ENCODE data around the gene GAB1.

The GAB1 gene

DNA sequence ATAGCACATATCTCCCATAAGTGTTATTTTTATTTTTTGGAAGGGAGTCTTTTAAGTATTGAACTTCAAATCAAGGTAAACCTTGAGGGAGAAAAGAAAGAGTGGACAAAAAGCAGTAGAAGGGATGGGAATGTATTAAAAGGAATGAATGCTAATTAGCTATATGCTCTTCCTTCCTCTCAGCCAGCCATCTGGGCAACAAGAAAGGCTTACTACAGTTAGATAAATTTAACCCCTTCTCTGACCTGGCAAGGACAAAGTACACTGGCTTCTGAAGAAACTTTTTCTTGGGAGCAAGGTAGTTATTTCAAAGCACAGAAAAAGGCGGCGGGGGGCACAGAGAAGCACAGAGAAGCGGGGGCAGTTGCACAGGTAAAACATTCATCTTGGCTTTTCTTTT lies 54.6 kb downstream of the GAB1 start:
- DNase-seq: no peak

DNA sequence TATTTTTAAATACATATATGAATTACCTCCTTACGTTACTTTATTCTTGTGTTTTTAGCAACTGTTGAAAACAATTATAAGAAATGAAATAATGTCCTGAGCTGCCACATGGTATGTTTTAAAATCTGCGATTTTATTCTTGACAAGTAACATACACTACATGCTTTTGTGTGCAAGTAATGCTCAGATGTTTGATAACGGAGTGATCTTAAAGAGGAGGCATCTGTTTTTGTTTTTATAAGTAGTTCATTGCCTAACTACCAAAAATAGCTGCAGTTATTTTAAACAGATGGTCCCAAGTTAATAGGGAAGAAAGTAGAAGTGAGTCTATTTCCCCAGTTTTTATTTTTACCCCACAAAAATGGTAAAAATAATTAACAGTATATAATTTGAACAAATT lies 55.2 kb downstream of the GAB1 start:
- DNase-seq: no peak

DNA sequence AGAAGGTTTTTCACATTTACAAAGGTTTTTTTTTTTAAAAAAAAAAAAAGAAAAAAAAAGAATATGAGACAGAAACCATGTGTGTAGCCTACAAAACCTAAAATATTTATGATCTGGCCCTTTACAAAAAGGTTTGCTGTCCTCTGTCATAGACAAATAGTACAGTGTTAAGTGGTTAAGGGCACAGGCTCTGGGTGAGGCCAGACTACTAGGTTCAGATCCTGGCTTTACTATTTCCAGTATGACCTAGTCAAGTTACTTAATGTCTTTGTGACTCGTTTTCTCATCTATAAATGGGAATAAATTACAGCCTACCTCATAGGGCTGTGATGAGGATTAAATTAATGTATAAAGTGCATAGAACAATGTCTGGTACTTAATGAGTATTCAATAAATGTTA lies 56.5 kb downstream of the GAB1 start:
- no peak for DNase-seq

DNA sequence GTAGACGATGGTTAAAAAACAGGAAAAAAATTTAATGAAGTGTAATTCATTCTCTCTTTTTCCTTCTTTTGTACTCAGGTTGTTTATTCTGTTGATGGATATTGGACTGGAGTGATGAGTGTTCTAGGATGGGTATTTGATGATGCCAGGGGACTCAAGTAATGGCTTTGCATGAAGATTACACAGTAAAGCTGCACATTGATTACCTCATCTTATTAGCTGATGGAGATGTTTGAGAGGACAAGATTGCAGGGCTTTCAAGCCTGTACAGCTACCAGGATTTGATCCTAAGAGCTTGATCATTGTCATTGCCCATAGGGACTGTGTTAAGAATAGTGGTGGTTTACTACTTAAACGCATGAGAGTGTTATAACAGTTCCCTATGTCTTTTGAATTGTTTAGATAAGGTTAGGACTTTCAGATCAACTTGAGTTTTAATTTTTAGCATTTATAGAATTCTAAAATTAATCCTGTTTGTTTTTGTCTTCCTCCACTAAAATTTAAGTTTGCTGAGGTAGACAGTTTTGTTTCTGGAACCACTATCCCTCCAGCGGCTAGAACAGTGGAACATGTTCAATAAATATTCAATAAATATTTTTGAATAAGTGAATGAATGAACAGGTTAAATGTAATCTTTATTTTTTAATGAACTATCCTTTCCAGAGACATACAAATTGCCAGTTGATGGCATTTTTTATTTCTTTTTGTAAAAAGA lies 58.2 kb downstream of the GAB1 start:
- DNase-seq: no peak

DNA sequence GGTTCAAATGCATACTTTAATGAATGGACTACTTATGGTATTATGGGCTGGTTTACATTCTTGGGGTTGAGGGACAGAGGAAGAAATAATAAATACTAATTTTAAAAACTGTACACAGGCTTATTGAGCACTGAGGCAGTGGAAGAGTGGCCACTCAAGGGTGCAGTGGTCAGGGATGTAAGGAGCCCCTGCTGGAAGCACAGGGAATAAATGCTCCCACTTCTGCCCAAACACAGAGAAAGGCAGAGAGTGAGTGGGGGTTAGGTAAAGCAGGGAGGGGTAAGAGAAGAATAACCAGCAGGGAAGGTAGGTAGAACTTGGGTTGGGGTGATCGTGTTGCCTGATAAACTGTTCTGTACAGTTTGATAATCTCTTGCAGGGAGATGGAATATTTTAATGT lies 60.0 kb downstream of the GAB1 start:
- DNase-seq: no peak

DNA sequence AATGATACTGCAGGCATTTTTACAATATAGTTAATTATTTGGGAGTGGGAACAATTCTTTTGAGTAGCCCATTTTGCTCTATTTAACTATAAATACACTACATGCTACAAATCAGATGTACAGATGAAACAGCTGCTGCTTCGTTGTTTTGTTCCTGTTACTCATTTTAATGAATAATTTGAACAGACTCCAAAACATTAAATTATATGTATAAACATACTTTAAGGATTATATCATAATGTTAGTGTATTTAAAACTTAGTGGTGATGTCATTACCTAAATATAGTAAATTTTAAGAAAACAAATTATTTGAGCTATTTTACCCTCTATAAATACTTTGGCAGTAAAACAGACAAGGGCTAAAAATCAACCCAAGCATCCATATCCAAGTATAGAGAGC lies 60.7 kb downstream of the GAB1 start:
- no peak for DNase-seq

DNA sequence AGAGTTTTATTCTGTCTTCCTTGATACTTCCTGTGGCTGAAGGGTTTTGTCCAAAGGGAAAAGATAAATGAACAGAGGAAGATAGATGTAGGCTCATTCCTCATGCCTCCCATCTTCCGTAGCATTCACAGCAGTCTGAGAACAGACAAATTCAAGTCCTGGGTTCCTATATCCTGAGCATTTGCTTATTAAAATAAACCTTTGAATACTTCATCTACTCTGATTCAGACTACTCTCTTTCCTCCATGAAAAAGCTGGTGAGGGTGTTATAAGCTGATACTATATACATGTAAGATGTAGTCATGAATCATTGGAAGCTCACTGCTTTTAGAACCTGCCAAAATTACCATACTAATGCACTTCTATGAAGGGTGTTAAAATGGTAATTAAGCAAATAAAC lies 61.2 kb downstream of the GAB1 start:
- DNase-seq: no peak

DNA sequence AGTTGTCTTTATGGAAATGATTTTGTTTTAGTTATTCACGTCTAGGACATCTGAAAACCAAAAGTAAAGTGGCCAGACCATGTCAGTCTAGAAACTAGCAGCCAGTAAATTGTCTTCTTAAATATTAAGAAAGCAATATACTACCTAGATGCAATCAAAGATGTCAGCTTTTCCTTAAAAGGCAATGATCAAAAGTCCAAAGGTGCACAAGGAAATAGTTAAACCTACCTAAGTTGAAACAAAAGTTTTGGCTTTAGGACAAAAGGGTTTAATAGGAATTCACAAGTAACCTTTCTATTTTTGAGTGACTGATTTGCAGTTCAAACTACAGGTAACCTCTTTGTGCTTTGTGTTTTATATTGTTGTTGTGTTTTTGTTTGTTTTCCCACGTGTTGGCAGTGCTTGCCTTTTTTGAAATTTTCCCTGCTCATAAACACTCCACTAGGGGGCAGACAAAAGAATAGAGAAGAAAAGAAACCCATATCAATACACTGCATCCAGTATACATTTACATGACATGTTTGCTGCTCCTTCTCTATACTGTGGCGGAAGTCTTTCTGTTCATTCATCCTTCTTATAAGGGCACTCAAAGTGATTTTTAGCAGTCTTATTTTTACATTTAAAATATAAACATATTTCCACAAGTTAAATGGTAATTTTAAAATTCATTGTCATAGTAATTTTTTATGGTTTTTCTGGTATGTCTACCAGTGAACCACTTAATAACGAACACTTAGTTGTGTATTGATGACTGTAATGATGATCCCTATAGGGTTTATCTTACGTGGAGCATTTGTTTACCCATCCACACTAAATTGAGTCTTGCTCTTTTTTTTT lies 62.7 kb downstream of the GAB1 start:
- peak; percentile 14 for DNase-seq

DNA sequence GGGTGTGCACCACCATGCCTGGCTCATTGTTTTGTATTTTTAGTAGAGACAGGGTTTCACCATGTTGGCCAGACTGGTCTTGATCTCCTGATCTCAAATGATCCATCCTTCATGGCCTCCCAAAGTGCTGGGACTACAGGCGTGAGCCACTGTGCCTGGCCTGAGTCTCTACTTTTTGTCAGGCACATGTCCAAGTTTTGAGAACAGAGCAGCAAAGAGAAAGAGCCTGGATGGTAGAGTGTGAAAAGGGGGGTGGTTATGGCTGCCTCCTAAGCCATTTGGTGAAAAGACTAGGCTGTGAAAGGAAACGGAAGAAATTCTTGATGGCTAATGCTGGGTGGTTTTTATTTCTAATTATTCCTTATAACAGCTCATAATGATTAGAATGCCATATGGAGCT lies 63.4 kb downstream of the GAB1 start:
- DNase-seq: no peak

DNA sequence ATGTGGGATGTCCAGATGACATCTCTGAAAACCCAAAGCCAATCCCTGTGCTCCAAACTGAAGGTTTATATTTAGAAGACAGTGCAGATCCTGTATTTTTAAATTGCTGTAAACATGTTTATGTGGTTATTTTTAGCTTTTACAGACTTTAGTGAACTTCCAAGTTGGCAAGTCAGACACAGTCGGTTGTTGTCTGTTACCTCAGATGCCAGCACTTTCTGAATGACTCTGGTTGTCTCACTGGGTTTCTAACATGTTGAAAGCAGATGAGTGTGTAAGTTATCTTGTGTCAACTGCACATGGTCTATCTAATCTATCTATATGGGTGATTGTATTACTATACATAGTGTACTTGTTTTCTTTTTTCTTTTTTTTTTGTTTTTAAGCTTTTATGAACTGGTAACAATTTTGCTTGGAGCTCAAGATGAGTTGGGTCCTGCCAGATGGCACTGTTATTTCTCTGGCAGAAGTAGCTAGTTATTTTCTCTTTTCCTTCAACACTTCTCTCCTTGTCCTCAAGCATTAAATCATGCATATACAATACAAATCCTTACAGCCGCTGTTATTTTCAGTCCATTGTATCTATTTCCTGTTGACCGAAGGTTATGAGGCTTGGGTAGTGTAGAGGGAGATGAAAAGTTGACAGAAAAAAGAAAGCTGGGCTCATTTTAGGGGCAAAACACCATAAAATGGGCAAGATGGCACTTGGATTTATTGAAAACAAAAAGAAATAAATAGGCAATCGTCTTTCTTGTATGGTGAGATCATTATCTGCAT lies 66.3 kb downstream of the GAB1 start:
- DNase-seq: no peak

DNA sequence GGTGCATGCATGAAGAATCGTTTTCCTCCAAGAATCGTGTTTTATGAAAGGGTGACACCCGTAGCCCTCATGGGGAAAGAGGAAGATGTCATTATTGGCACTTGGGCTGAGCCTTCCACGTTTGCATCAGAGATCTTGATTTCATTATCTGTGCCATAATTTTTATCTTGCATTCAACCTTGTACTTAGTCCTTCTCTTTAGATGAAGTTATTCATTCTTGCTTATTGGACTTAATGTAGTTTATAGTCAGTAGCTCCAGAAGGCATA lies 66.8 kb downstream of the GAB1 start:
- DNase-seq: no peak

DNA sequence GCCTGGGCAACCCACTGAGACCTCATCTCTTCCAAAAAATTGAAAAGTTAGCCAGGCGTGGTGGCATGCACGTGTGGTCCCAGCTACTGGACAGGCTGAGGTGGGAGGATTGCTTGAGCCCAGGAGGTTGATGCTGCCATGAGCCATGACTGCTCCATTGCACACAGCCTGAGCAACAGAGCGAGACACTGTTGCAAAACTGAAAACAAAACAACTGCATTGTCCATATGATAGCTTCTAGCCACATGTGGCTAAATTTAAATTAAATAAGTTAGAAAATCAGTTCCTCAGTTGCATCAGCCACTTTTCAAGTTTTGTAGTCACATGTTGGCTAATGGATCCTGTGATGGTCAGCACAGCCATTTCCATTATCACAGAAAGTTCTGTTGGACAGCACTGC lies 67.9 kb downstream of the GAB1 start:
- DNase-seq: no peak

DNA sequence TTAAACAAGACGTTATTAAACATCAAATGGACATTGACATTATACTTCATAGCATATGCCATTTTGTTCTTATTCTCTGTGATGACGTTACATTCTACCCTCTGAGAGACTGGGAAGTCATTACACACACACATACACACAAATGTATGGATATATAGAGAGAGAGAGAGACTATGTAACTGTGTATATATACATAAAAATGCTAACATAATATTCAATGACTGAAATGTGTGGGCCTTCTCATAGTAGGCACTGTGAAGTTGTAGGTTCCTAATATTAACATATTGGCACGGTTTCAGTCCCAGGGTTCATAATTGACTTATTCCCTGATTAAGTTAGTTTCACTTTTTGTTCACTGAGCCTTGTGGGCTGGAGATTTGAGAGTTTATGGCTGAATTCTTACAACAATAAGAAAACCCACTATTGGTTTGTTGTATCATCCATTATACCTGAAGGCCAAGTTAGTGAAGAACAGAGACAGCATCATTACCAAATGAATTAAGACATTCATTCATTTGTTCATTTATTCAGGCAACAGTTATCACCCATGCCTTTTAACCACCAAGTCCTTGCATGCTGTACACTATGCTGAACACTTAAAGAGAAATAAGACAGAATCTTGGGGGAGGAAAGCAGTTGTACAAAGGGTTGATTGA lies 68.5 kb downstream of the GAB1 start:
- DNase-seq: no peak

DNA sequence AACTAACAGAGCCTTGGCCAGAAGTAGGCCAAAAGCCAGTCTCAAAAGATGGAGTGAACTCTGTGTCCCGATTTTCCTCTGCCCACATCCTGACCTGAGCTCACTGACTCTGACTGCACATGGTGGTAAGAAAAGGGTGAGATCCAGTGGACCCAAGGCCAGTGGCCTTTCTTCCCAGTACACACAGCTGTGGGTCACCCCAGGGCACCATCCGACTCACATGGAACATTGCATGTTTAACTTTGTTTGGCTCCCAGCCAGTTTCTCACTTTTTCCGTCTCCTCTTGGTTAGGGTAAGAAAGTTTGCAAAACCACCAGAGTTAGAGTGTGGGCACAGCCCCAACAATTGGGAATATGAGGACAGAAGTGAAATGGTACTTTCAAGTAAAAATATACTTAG lies 69.8 kb downstream of the GAB1 start:
- no peak for DNase-seq

DNA sequence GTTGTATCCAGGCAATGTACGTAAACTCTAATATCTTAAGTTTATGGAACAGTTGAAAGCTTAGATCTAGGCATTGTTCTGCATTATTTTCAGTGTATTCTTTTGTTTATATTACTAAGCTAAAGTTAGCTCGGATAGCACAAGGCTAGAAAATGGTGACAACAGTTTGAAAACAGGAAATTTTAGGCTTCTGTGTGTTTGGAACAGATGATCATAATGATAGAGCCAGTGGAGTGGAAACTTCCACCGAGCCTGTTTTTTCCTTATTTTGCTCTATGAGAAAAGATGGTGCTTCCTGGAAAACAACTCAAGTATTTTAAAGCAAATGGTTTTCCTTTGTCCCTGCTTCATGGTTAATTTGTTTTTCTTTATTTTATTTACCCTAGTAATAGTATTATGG lies 70.8 kb downstream of the GAB1 start:
- no peak for DNase-seq

DNA sequence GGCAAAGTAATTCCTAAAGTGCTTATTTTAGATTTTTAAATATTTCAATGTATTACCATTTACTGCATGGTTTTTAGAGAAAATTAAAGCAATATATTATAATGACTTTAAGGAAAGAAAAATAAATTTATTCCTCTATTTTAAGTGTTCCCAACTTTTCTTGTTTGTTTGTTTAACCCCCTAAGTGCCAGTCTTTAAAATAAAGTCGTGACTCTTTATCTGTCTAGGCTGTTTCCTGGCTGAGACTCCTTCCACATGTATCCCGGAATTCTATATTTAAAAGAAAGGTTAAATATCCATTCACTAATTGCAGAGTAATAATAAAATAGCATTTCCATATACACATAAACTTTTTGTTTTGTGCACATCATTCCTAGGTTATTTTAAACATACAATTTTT lies 71.2 kb downstream of the GAB1 start:
- DNase-seq: no peak

DNA sequence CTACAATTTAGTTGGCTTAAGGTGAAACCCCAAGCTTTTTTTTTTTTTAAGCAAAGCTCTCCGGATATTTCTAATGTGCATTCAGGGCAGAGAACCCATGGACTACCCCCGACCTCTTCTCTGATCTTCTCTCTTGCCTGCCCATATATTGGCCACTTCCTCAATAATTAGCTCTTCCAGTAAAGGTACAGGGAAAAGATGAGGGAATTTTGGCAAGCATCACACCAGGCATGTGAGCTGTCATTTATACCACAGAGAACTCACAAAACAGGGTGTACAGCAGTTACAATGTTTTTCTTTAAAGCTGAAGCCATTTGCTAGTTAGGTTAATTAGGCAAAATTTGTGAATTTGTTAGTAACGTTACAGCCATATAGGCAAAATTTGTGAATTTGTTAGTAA lies 73.3 kb downstream of the GAB1 start:
- no peak for DNase-seq

DNA sequence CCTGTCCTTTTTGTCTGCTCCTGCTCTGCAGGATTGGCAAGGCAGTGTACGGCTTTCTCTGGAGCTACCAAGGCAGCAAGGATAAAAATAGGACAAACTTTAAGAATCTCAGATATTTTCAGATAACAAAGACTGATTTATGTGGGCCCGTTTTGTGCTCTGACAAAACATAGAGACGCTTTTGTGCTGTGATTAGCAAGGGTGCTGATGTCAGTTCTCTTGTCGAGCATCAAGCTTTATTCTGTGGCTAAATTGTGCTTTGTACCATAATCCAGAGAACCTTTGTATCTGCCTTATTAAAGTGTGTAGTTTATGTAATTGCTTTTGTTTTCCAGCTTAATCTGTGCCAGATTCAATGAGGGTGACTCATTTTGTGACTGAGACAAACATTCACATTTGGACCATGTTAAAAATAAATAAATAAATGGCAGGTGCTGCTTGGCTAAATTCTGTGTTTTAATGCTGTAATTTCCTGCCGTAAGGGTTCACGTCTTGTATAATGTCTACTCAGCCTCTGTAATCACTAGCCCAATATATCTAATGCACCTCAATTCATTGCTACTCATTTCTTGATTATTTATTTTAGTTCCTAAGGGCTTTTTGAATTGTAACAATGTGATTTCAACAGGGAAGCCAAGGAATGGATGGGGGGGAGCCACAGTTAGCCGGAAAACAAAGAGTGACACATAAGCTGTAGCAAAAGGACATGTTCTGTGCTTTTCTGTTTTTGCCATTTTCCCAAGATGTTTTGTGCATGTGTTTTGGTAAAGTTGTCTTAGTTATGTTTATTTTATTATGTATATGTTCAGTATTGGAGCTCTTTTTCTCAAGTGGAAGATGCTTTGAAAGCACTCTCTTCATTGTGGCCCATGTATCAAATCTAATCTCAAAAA lies 75.1 kb downstream of the GAB1 start:
- peak; percentile 56 for DNase-seq

DNA sequence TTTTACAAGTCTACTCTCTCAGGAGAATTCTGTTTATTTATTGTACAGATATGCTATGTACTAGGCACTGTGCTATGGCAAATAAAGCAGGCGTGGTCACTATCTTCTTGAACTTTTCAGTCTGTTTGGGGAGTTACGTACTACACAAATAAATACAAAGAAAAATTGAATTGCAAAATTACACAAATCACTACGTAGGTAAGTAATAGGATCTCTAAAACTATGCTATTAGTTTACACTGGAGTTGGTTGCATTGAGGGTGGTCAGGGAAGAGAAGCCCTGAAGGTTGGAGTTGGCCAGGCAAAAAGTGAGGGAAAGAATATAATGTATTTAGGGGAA lies 75.7 kb downstream of the GAB1 start:
- no peak for DNase-seq

DNA sequence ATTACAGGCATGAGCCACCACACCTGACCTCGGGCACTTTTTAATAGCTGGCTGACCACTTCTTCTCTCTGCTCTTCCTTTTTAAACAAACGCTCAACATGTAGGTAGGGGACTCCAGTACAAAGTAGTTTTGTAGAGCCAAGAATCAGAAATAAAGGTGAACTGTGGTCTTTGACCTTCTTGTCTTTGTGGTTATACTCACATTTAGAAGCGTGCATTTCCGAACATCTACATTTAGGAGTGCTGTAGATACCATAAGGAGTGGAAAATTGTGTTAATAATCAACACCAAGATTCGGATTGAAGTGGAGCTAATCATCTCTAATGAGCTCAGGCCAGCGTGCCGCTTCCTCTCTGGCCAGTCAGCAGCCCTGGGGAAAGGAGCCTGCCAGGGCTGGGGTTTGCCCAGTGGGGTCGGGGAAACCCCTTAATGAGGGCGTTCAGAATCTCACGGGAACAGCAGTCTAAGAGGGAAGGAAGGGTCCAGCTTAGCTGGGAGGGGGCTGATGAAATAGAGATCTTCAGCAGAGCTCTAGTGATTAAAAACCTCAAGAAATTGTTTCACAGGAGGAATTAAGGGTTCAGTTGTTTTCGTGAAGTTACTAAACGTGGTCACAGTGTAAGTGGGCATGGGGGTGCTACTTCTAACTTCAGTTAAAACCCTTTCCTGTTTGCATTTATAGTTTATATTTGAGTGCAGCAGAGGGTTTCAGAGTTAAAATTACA lies 81.2 kb downstream of the GAB1 start:
- DNase-seq: no peak

DNA sequence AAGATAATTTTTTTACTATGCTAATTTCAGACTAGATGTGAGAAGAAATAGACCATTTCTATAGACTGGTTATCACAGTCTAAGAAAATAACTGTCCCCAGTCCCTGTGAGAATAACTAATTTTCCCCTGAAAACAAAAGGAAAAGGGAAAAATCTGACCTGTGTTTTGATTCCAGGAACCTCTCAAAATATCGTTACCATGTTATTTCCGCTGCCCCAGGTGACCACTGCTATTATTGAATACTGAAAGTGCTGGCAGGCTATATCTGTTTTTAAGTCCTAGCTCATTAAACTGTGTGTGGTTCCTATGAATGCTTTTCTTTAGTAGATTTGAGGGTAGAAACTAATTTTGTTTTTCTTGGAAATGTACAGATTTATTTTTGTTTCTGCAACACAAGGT lies 83.6 kb downstream of the GAB1 start:
- DNase-seq: no peak

DNA sequence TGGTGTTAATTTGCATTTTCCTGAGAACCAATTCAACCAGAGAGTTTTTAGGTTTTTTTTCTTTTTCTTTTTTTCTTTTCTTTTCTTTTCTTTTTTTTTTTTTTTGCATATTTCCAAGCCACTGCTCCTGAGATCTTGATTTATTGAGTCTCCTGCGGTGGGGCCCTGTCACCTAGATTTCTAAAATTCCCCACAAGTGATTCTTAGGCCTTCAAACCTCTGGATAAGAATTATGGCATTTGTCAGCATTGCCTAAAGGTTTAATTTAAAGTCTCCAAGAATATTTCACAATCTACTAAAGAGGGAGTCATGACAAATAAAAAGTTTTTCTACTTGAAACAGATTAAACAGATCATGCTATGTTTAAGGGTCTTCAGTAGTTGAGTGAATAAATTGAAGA lies 84.9 kb downstream of the GAB1 start:
- no peak for DNase-seq

Measured in NCI-H1417 treated with DMSO at 0.1 percent for 48 hours (cell line).